ENCODE data around the gene RELN. TPM values are rescaled to one million over a fixed set of nuclear protein-coding genes. Genes with fewer than 3 reads are reported as not detected.

The RELN gene
- total RNA-seq, 2 donors from 2014 or later: 6.9 to 8.0 TPM

GRCh38 chr7:103964269-103964668 lies 25.2 kb downstream of the RELN start:
- no peak for TF ChIP-seq CTCF (IDR thresholded peaks at IDR 0.05)
- Histone ChIP-seq H3K36me3 (no peaks in the 10 kb centered on the region), H3K4me3 (no peak overlapping the region), H3K27ac (no peak overlapping the region), H3K9me3 (no peaks in the 10 kb centered on the region), H3K4me1 (no peaks in the 10 kb centered on the region), H3K27me3 (no peaks in the 10 kb centered on the region)
- no peak for DNase-seq (ENCODE audit: low spot score)

GRCh38 chr7:103962070-103962469 lies 27.4 kb downstream of the RELN start:
- no peaks in the 10 kb centered on the region for H3K4me1 ChIP-seq
- no peaks in the 10 kb centered on the region for H3K9me3 ChIP-seq
- H3K36me3 ChIP-seq: no peaks in the 10 kb centered on the region
- no peak overlapping the region for H3K27ac ChIP-seq
- no peak overlapping the region for H3K4me3 ChIP-seq
- DNase-seq (ENCODE audit: low spot score): no peak
- no peaks in the 10 kb centered on the region for H3K27me3 ChIP-seq
- no peak for TF ChIP-seq CTCF (IDR thresholded peaks at IDR 0.05)

- Histone ChIP-seq H3K27me3 (no peaks in the 10 kb centered on the region), H3K4me1 (no peaks in the 10 kb centered on the region), H3K4me3 (no peak overlapping the region), H3K36me3 (no peaks in the 10 kb centered on the region), H3K27ac (no peak overlapping the region), H3K9me3 (no peaks in the 10 kb centered on the region)
- TF ChIP-seq CTCF (IDR thresholded peaks at IDR 0.05): no peak
- DNase-seq (ENCODE audit: low spot score): no peak
These were observed 31.1 kb downstream of the RELN start for GRCh38 chr7:103958284-103958818.

GRCh38 chr7:103955985-103956384 lies 33.5 kb downstream of the RELN start:
- H3K27ac ChIP-seq: no peak overlapping the region
- H3K36me3 ChIP-seq: no peaks in the 10 kb centered on the region
- no peaks in the 10 kb centered on the region for H3K27me3 ChIP-seq
- TF ChIP-seq CTCF (IDR thresholded peaks at IDR 0.05): no peak
- no peaks in the 10 kb centered on the region for H3K4me1 ChIP-seq
- no peak for DNase-seq (ENCODE audit: low spot score)
- no peak overlapping the region for H3K4me3 ChIP-seq
- H3K9me3 ChIP-seq: no peaks in the 10 kb centered on the region

- DNase-seq (ENCODE audit: low spot score): no peak
- Histone ChIP-seq H3K27ac (no peak overlapping the region), H3K4me3 (no peak overlapping the region), H3K27me3 (no peaks in the 10 kb centered on the region), H3K4me1 (no peaks in the 10 kb centered on the region), H3K36me3 (no peaks in the 10 kb centered on the region), H3K9me3 (no peaks in the 10 kb centered on the region)
- TF ChIP-seq CTCF (IDR thresholded peaks at IDR 0.05): no peak
These were observed 37.0 kb downstream of the RELN start for GRCh38 chr7:103952408-103952807.

GRCh38 chr7:103951311-103951710 lies 38.1 kb downstream of the RELN start:
- no peak for DNase-seq (ENCODE audit: low spot score)
- no peak overlapping the region for H3K27ac ChIP-seq
- no peaks in the 10 kb centered on the region for H3K27me3 ChIP-seq
- H3K36me3 ChIP-seq: no peaks in the 10 kb centered on the region
- no peak overlapping the region for H3K4me3 ChIP-seq
- no peaks in the 10 kb centered on the region for H3K4me1 ChIP-seq
- no peaks in the 10 kb centered on the region for H3K9me3 ChIP-seq
- no peak for TF ChIP-seq CTCF (IDR thresholded peaks at IDR 0.05)
